ENCODE measurements around the gene CACNB2.

- TF ChIP-seq RAD21 (IDR thresholded peaks at IDR 0.05; ENCODE audit: low read length) (no peak), RXRA (IDR thresholded peaks at IDR 0.05; ENCODE audit: borderline replicate concordance, low read depth) (no peak), GABPA (IDR thresholded peaks at IDR 0.05; ENCODE audit: low read depth) (no peak), SIN3A (IDR thresholded peaks at IDR 0.05; ENCODE audit: borderline replicate concordance, low read depth, low read length) (no peak), RFX5 (IDR thresholded peaks at IDR 0.05; ENCODE audit: low read length) (no peak), EP300 (IDR thresholded peaks at IDR 0.05; ENCODE audit: borderline replicate concordance in 1 of 2, low read depth in 1 of 2, low read length in 1 of 2) (no peak), MAX (IDR thresholded peaks at IDR 0.05; ENCODE audit: low read depth) (no peak), CTCF (IDR thresholded peaks at IDR 0.05) (no peak), SMC3 (IDR thresholded peaks at IDR 0.05; ENCODE audit: low read depth, low read length) (no peak), EZH2phosphoT487 (IDR thresholded peaks at IDR 0.05; ENCODE audit: borderline replicate concordance, low read depth) (no peak), JUND (IDR thresholded peaks at IDR 0.05) (no peak), FOXM1 (IDR thresholded peaks at IDR 0.05; ENCODE audit: low read depth) (no peak), REST (IDR thresholded peaks at IDR 0.05; ENCODE audit: low read depth, low read length) (no peak)
Observed at GRCh38 chr10:18438361-18439126, 298.3 kb downstream of the CACNB2 start.
